ENCODE measurements around the gene TMEM14C. TPM values are rescaled to one million over a fixed set of nuclear protein-coding genes. Genes with fewer than 3 reads are reported as not detected.
"Not testable (repeated sequence)": the region's sequence is repeated elsewhere in the genome, so short reads cannot be mapped to it uniquely, and the experiment has no call there.

The TMEM14C gene
- total RNA-seq, 1 donor from 2014 or later: 198 TPM

DNA sequence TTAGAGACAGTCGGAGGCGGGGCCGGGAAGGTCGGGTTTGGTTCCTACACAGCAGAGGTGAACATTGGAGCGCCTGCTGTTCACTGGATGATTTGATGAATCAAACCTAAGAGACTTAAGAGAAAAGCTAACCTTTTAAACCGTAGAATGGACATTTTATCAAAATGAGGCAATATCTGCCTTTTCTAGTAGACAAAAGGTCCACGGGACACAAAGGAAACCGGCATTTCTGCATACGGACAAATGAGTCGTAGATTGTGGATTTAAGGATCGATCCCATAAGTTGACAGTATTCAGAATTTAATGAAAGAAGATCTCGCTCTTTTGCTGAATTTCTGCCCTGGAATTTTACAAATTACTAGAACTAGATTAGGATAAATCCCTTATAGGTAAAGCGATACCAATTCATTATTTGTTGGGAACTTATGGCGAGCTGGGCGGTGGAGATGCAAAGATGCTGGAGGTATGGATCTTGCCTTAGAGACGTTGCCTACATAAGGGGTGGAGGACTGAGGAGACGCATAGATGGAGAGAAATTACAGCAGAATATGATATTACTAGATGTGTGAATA is 27.7 kb upstream of the TMEM14C start:
- TF ChIP-seq, protein P1, sequence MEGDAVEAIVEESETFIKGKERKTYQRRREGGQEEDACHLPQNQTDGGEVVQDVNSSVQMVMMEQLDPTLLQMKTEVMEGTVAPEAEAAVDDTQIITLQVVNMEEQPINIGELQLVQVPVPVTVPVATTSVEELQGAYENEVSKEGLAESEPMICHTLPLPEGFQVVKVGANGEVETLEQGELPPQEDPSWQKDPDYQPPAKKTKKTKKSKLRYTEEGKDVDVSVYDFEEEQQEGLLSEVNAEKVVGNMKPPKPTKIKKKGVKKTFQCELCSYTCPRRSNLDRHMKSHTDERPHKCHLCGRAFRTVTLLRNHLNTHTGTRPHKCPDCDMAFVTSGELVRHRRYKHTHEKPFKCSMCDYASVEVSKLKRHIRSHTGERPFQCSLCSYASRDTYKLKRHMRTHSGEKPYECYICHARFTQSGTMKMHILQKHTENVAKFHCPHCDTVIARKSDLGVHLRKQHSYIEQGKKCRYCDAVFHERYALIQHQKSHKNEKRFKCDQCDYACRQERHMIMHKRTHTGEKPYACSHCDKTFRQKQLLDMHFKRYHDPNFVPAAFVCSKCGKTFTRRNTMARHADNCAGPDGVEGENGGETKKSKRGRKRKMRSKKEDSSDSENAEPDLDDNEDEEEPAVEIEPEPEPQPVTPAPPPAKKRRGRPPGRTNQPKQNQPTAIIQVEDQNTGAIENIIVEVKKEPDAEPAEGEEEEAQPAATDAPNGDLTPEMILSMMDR (conservative IDR thresholded peaks at IDR 0.05; ENCODE audit: low read depth, low read length): no peak
- DNase-seq (ENCODE audit: low read depth): no peak
- H3K4me3 ChIP-seq (ENCODE audit: low read depth, low read length): peak overlapping the region; percentile 90

DNA sequence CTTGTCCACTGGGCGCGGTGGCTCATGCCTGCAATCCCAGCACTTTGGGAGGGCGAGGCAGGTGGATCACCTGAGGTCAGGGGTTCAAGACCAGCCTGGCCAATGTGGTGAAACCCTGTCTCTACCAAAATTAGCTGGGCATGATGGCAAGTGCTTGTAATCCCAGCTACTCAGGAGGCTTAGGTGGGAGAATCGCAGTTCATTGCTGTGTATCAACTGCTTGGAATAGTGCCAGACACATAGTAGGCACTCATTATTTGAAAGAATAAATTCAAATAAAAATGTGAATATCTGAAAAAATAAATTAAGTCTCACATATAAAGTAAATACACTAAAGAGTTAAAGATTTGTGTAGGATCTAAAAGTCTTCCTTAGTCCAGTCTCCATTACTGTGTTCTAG is 26.2 kb upstream of the TMEM14C start:
- H3K4me3 ChIP-seq (ENCODE audit: low read depth, low read length): no peak overlapping the region
- TF ChIP-seq, protein P1 (conservative IDR thresholded peaks at IDR 0.05; ENCODE audit: low read depth, low read length): no peak
- no peak for DNase-seq (ENCODE audit: low read depth)

DNA sequence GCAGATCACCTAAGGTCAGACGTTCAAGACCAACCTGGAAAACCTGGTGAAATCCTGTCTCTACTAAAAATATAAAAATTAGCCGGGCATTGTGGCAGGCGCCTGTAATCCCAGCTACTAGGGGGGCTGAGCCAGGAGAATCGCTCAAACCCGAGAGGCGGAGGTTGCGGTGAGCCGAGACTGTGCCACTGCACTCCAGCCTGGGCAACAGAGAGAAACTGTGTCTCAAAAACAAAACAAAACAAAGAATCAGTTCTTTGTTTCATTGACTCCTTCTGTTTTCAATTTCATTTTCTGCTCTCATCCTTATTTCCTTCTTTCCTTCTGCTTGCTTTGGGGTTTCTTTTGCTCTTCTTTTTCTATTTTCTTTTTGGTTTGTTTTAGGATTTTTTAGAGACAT is 8.9 kb upstream of the TMEM14C start:
- H3K4me3 ChIP-seq (ENCODE audit: low read depth, low read length): no peak overlapping the region
- TF ChIP-seq, protein P1 (conservative IDR thresholded peaks at IDR 0.05; ENCODE audit: low read depth, low read length): no peak
- no peak for DNase-seq (ENCODE audit: low read depth)

DNA sequence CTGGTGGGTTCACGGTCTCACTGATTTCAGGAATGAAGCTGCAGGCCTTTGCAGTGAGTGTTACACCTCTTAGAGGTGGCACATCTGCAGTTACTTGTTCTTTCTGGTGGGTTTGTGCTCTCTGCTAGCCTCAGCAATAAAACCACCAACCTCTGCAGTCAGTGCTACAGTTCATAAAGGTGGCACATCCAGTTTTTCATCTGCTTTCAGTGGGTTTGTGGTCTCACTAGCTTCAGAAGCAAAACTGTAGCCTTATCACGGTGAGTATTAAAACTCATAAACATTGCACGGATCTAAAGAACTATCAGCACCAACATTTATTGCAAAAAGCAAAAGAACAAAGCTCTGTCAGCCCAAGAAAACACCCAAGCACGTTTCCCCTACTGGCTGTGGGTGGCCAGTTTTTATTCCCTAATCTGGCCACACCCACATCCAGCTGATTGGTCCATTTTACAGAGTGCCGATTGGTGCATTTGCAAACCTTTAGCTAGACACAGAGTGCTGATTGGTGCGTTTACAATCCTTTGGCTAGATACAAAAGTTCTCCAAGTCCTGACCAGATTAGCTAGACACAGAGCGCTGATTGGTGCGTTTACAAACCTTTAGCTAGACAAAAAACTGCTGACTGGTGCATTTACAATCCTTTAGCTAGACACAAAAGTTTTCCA is 3.4 kb upstream of the TMEM14C start:
- TF ChIP-seq, protein P1 (conservative IDR thresholded peaks at IDR 0.05; ENCODE audit: low read depth, low read length): no peak
- DNase-seq (ENCODE audit: low read depth): no peak
- peak overlapping the region; percentile 60 for H3K4me3 ChIP-seq (ENCODE audit: low read depth, low read length)

DNA sequence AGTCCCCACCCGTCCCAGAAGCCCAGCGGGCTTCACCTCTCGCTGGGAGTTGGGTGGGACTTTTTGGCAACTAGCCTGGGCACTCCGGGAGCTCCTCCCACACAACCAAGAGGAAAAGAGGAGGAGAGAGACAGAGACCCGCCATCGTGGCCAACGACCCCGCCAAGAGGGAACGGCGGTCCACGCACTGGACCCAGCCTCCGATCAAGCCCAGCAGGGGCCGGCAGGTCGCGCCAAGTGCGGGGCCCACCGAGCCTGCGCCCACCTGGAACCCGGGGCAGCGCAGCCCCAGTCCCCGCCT is 3.0 kb upstream of the TMEM14C start:
- TF ChIP-seq, protein P1 (conservative IDR thresholded peaks at IDR 0.05; ENCODE audit: low read depth, low read length): no peak
- no peak for DNase-seq (ENCODE audit: low read depth)
- peak overlapping the region; percentile 60 for H3K4me3 ChIP-seq (ENCODE audit: low read depth, low read length)

DNA sequence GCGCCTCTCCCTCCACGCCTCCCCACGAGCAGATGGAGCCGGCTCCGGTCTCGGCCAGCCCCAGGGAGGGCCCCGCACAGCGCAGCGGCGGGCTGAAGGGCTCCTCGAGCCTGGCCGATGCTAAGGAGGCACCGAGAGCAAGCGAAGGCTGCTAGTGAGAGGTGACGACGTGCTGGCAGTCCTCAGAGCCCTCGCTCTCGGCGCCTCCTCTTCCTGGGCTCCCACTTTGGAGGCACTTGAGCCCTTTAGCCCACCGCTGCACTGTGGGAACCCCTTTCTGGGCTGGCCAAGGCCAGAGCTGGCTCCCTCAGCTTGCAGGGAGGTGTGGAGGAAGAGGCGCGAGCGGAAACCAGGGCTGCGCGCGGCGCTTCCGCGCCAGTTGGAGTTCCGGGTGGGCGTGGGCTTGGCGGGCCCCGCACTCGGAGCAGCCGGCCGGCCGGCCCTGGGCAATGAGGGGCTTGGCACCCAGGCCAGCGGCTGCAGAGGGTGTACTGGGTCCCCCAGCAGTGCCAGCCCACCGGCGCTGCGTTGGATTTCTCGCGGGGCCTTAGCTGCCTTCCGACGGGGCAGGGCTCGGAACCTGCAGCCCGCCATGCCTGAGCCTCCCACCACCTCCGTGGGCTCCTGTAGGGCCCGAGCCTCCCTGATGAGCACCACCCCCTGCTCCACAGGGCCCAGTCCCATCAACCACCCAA is 2.5 kb upstream of the TMEM14C start:
- TF ChIP-seq, protein P1 (conservative IDR thresholded peaks at IDR 0.05; ENCODE audit: low read depth, low read length): no peak
- DNase-seq (ENCODE audit: low read depth): no peak
- peak overlapping the region; percentile 60 for H3K4me3 ChIP-seq (ENCODE audit: low read depth, low read length)

DNA sequence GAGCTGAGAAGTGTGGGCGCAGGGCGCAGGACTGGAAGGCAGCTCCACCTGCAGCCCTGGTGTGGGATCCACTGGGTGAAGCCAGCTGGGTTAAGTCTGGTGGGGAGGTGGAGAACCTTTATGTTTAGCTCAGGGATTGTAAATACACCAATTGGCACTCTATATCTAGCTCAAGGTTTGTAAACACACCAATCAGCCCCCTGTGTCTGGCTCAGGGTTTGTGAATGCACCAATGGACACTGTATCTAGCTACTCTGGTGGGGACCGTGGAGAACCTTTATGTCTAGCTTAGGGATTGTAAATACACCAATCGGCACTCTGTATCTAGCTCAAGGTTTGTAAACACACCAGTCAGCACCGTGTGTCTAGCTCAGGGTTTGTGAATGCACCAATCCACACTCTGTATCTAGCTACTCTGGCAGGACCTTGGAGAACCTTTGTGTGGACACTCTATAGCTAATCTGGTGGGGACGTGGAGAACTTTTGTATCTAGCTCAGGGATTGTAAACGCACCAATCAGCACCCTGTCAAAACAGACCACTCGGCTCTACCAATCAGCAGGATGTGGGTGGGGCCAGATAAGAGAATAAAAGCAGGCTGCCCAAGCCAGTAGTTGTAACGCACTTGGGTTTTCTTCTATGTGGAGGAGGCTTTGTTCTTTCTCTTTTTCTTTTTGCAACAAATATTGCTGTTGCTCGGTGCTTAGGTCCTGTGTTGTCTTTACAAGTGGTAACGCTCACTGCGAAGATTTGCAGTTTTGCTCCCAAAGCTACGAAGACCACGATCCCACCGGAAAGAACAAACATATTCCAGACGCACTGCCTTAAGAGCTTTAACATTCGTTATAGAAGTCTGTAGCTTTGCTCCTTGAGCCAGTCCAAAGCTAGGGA is 1.7 kb upstream of the TMEM14C start:
- not testable (repeated sequence) for DNase-seq (ENCODE audit: low read depth)
- H3K4me3 ChIP-seq (ENCODE audit: low read depth, low read length): peak overlapping the region; percentile 60
